Fibroblast of lung (primary cell): ENCODE measurements around the gene SLC9A8. TPM values are rescaled to one million over a fixed set of nuclear protein-coding genes. Genes with fewer than 3 reads are reported as not detected.

Experiments
- DNase-seq, 2 donors: peaks; one replicate each; pipeline versions ENCODE4 v3.0.0 to v3.0.0-alpha.2; 2010; ENCODE audit warnings: low read depth in 2 of 2
- H2AFZ ChIP-seq: 2 replicates; pipeline ENCODE4 v1.5.1; 2012; ENCODE audit warnings: low read length, control low read depth, inconsistent platforms
- H3K27ac ChIP-seq: 2 replicates; pipeline ENCODE4 v1.5.1; 2011; ENCODE audit warnings: low read length, control low read depth; ENCODE audit not compliant: insufficient read depth
- H3K27me3 ChIP-seq: 2 replicates; pipeline ENCODE4 v1.5.1; 2011; ENCODE audit warnings: mild to moderate bottlenecking, low read length; ENCODE audit not compliant: control insufficient read depth, insufficient read depth
- H3K36me3 ChIP-seq: 2 replicates; pipeline ENCODE4 v1.5.1; 2011; ENCODE audit warnings: low read length; ENCODE audit not compliant: control insufficient read depth, insufficient read depth
- H3K4me1 ChIP-seq: 2 replicates; pipeline ENCODE4 v1.5.1; 2011; ENCODE audit warnings: low read length; ENCODE audit not compliant: control insufficient read depth, insufficient read depth; ENCODE audit errors: extremely low read depth
- H3K4me2 ChIP-seq: 2 replicates; pipeline ENCODE4 v1.5.1; 2011; ENCODE audit warnings: low read length, control low read depth; ENCODE audit not compliant: insufficient read depth; ENCODE audit errors: extremely low read depth
- H3K4me3 ChIP-seq, 4 experiments: fragments of 200-600 bp in 1 of 4; sonication (generic) in 1 of 4; replicated peaks in 1 of 4; 2 replicates each; pipeline ENCODE4 v1.5.1; 2011 to 2016; ENCODE audit warnings: low read length in 4 of 4, low read depth in 3 of 4, mild to moderate bottlenecking in 3 of 4, control low read depth in 2 of 4, inconsistent platforms in 1 of 4, mixed read lengths in 1 of 4; ENCODE audit not compliant: insufficient read depth in 1 of 4; ENCODE audit errors: control extremely low read depth in 1 of 4
- H3K79me2 ChIP-seq: 2 replicates; pipeline ENCODE4 v1.5.1; 2012; ENCODE audit warnings: mild to moderate bottlenecking, low read length, inconsistent platforms; ENCODE audit not compliant: control insufficient read depth, insufficient read depth
- H3K9ac ChIP-seq: 2 replicates; pipeline ENCODE4 v1.5.1; 2011; ENCODE audit warnings: mild to moderate bottlenecking, low read length, control low read depth; ENCODE audit not compliant: insufficient read depth
- H3K9me3 ChIP-seq: 2 replicates; pipeline ENCODE4 v1.5.1; 2012; ENCODE audit warnings: low read depth, low read length; ENCODE audit not compliant: control insufficient read depth, insufficient read depth
- H4K20me1 ChIP-seq: 2 replicates; pipeline ENCODE4 v1.5.1; 2011; ENCODE audit warnings: low read length; ENCODE audit not compliant: control insufficient read depth, insufficient read depth; ENCODE audit errors: extremely low read depth
- EZH2 ChIP-seq: IDR thresholded peaks from 2 replicates; pipeline ENCODE4 v1.5.1; 2012; ENCODE audit warnings: low read length, control low read depth, mild to moderate bottlenecking; ENCODE audit errors: missing control alignments
- polyA minus RNA-seq: library from RNA; depleted of rRNA, polyadenylated mRNA; stranded (reverse); fragments of >200 nt; gene quantifications from 2 replicates; pipeline ENCODE4 v1.2.3, GENCODE V29; 2011; ENCODE audit warnings: low replicate concordance
- polyA plus RNA-seq, 2 donors: library from polyadenylated mRNA; depleted of rRNA in 1 of 2; stranded (reverse) in 1 of 2; unstranded in 1 of 2; fragments of >200 nt; gene quantifications; 2 replicates each; pipeline ENCODE4 v1.2.1, GENCODE V29; 2011 to 2012; ENCODE audit warnings: missing spikeins in 1 of 2
- total RNA-seq: library from RNA; depleted of rRNA; stranded (reverse); fragments of >200 nt; gene quantifications from 2 replicates; pipeline ENCODE4 v1.2.1, GENCODE V29; 2014
- TF ChIP-seq, protein P1 (sequence below), 2 donors: IDR thresholded peaks in 1 of 2; conservative IDR thresholded peaks in 1 of 2; 1 replicate in 1 of 2; 2 replicates in 1 of 2; pipeline ENCODE4 v1.5.1; 2011 to 2012; ENCODE audit warnings: low read length in 2 of 2, control low read depth in 1 of 2, inconsistent platforms in 1 of 2, low read depth in 1 of 2, mild to moderate bottlenecking in 1 of 2

Gene SLC9A8
- 6.9 and 15.5 TPM in 2 replicates for total RNA-seq
- 2.4 and 2.7 TPM in 2 replicates for polyA plus RNA-seq
- polyA plus RNA-seq (2012), result 4.4 and 4.7 TPM in 2 replicates
- polyA minus RNA-seq, result 9.2 and 13.7 TPM in 2 replicates

GRCh38 chr20:49812507-49813304, at the start of gene SLC9A8:
Gene SLC9A8, plus strand, starts transcription at chr20:49812828. Its CDS starts 95 bp downstream, at chr20:49812923.
- H3K9me3 ChIP-seq, result no peaks in the 10 kb centered on the region
- peak; percentile 82 to 92 for DNase-seq
- peaks cover 2% of the 10 kb centered on the region for H3K36me3 ChIP-seq
- H4K20me1 ChIP-seq, result no peaks in the 10 kb centered on the region
- TF ChIP-seq, protein P1, sequence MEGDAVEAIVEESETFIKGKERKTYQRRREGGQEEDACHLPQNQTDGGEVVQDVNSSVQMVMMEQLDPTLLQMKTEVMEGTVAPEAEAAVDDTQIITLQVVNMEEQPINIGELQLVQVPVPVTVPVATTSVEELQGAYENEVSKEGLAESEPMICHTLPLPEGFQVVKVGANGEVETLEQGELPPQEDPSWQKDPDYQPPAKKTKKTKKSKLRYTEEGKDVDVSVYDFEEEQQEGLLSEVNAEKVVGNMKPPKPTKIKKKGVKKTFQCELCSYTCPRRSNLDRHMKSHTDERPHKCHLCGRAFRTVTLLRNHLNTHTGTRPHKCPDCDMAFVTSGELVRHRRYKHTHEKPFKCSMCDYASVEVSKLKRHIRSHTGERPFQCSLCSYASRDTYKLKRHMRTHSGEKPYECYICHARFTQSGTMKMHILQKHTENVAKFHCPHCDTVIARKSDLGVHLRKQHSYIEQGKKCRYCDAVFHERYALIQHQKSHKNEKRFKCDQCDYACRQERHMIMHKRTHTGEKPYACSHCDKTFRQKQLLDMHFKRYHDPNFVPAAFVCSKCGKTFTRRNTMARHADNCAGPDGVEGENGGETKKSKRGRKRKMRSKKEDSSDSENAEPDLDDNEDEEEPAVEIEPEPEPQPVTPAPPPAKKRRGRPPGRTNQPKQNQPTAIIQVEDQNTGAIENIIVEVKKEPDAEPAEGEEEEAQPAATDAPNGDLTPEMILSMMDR (conservative IDR thresholded peaks at IDR 0.05 in 1 of 2, IDR thresholded peaks at IDR 0.05 in 1 of 2; ENCODE audit: low read depth in 1 of 2, low read length in 2 of 2), result peak in 1 of 2 donors; percentile 31
- TF ChIP-seq EZH2, result no peak
- peak within 1 kb of the TSS; percentile 89 for H3K9ac ChIP-seq
- peak within 1 kb of the TSS; percentile 69 to 94 (median 88) for H3K4me3 ChIP-seq
- H3K27ac ChIP-seq, result peak within 1 kb of the TSS; percentile 92
- H3K79me2 ChIP-seq, result peaks cover 10% of the 10 kb centered on the region
- H3K27me3 ChIP-seq, result no peaks in the 10 kb centered on the region
- H3K4me2 ChIP-seq, result peak within 1 kb of the TSS; percentile 96
- peak within 1 kb of the TSS; percentile 77 for H2AFZ ChIP-seq
- H3K4me1 ChIP-seq, result peaks cover 7% of the 10 kb centered on the region

DNA sequence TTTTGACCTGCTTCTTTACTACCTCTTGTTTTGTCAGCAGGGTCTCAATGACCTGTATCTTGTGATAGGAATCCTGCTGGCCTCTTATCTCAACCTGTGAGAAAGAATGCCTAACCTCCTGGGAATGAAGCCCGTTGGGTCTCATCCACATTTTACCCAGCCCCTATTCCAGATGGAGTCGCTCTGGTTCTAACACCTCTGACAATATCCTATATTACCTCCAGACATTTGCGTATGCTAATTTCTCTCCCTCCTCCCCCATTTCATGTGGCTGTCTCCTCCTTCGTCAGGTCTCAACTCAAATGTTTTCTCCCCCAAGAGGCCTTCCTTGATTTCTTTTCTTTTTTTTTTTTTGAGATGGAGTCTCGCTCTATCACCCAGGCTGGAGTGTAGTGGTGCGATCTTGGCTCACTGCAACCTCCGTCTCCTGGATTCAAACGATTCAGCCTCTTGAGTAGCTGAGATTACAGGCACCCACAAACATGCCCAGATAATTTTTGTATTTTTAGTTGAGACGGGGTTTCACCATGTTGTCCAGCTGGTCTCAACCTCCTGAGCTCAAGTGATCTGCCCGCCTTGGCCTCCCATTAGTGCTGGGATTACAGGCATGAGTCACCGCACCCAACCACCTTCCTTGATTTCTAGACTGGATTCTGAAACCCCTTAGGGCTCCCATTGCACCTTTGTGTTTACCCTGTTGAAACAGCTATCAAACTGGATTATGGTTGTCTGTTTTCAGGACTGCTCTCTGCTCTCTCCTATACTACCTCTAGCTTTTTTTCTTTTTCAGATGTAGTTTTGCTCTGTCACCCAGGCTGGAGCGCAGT, 49.5 kb upstream of the SLC9A8 start:
- H4K20me1 ChIP-seq, result no peaks in the 10 kb centered on the region
- no peak overlapping the region for H3K4me2 ChIP-seq
- no peaks in the 10 kb centered on the region for H3K79me2 ChIP-seq
- H2AFZ ChIP-seq, result no peak overlapping the region
- no peak overlapping the region for H3K4me3 ChIP-seq
- peaks cover 1% of the 10 kb centered on the region for H3K4me1 ChIP-seq
- no peak for TF ChIP-seq EZH2
- TF ChIP-seq, protein P1 (conservative IDR thresholded peaks at IDR 0.05 in 1 of 2, IDR thresholded peaks at IDR 0.05 in 1 of 2; ENCODE audit: low read depth in 1 of 2, low read length in 2 of 2), result no peak
- H3K9me3 ChIP-seq, result no peaks in the 10 kb centered on the region
- H3K27ac ChIP-seq, result no peak overlapping the region
- H3K36me3 ChIP-seq, result no peaks in the 10 kb centered on the region
- peaks cover 5% of the 10 kb centered on the region for H3K27me3 ChIP-seq
- DNase-seq, result no peak
- no peak overlapping the region for H3K9ac ChIP-seq

- no peak overlapping the region for H2AFZ ChIP-seq
- H3K4me1 ChIP-seq, result peaks cover 7% of the 10 kb centered on the region
- TF ChIP-seq, protein P1 (conservative IDR thresholded peaks at IDR 0.05 in 1 of 2, IDR thresholded peaks at IDR 0.05 in 1 of 2; ENCODE audit: low read depth in 1 of 2, low read length in 2 of 2), result no peak
- TF ChIP-seq EZH2, result no peak
- DNase-seq, result no peak
- H3K4me2 ChIP-seq, result no peak overlapping the region
- no peak overlapping the region for H3K27ac ChIP-seq
- H3K9me3 ChIP-seq, result no peaks in the 10 kb centered on the region
- H3K27me3 ChIP-seq, result no peaks in the 10 kb centered on the region
- no peaks in the 10 kb centered on the region for H3K36me3 ChIP-seq
- no peaks in the 10 kb centered on the region for H3K79me2 ChIP-seq
- H3K4me3 ChIP-seq, result no peak overlapping the region
- H3K9ac ChIP-seq, result no peak overlapping the region
- no peaks in the 10 kb centered on the region for H4K20me1 ChIP-seq
Measured at GRCh38 chr20:49765413-49765736, 47.3 kb upstream of the SLC9A8 start.
